SK-MEL-5 (cell line): ENCODE measurements around the gene ATXN2L. TPM values are rescaled to one million over a fixed set of nuclear protein-coding genes. Genes with fewer than 3 reads are reported as not detected.
"Not testable (repeated sequence)": the region's sequence is repeated elsewhere in the genome, so short reads cannot be mapped to it uniquely, and the experiment has no call there.

Experiments
- DNase-seq: peaks from one replicate; pipeline ENCODE4 v3.0.0-alpha.2; 2016; ENCODE audit warnings: low read depth, low spot score
- in situ Hi-C: cut with HindIII; loops from 2 replicates; pipeline ENCODE4 v1.10.0; 2016; ENCODE audit warnings: low sequenced_read_pairs, high pct_unique_total_duplicates, low pct_unique_long_range_greater_than_20kb
- small RNA-seq, 2 experiments: library from RNA; depleted of rRNA; stranded (forward); fragments of <200 nt; gene quantifications; one replicate each; pipeline ENCODE3, GENCODE V24; 2014
- total RNA-seq: library from RNA; depleted of rRNA; stranded (reverse); fragments of >200 nt; shearing (Covaris generic); gene quantifications from 2 replicates; pipeline ENCODE4 v1.2.3, GENCODE V29; 2014; rRNA removed

Gene ATXN2L
- total RNA-seq, 1 experiment from 2014 or later = 30.9 TPM

DNA sequence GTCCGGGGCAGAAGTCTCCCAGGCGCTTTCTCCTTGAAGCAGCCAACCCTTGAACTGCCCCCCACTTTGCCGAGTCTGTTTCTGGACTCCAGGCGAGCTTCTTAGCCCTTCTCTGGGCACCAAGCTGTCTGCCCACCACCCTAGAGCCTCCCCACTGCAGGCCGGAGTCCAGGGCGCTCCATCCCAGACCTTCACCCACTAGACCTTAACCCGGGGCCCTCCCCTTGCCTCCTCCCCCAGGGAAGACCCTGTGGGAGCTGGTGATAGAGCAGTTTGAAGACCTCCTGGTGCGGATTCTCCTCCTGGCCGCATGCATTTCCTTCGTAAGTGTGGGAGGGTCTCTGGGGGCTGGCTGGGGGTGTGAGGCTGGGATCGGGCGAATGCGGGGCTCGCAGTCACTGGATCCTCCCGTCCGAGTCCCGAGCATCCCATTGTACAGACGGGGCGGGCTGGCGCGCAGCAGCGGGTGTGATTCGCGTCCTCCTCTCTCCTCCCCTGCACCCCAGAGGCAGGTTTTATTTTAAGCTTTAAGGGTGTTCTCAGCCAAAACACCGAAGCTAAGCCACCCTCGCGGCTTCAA is 56.6 kb downstream of the ATXN2L start:
- in situ Hi-C loops = no loop called here
- no peak for DNase-seq

DNA sequence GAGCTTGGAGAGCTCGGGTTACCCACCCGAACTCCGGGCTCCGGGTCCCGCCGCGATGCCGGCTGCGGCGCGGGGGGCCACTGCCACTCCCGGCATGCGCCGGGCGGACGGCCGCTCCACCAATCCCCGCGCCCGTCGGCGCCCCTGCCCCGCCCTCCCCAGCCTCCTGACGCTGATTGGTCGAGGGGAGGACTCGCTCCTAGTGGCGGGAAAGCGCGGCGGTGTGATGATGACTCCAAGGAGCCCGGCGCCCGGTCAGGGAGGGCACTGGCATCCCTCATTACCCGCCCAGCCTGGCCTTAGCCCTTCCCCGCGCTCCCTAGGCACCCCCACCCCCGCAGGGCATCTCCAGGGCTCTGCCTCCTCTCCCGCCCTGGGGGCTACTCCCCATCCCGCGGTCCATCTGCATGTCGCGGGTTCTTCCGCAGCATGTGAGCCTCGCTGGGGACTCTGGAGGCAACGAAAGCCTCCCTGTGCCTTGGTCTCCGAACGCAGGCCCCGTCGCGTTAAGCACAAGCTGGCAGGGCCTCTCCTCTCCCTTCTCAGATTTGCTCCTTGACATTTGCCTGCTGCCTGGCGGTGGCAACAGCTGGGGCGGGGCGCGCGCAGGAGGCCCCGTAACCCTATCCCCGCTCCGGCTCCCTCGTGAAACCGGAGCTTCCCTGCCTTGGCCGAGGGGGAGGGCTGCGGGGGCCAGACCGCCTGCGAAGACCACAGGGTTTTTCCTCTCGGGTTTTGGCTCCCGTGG is 57.2 kb downstream of the ATXN2L start:
- in situ Hi-C loops = no loop called here
- DNase-seq = peak; percentile 76

DNA sequence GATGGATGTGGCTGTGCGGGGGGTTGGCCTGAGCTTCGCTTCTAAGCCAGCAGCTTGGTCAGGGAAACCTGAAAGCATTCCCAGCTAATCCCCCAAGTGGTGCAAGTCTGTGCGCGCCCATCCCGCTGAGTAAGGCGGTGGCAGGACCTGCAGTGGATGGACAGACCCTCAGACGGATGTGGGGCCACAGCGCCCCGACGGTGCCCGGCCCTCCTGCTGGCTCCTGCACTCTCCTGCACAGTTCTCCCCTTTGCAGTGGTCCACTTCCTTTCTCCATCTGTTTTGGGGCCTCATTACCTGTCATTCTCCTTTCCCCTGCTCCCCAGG is 57.8 kb downstream of the ATXN2L start:
- in situ Hi-C loops = no loop called here
- DNase-seq = no peak

DNA sequence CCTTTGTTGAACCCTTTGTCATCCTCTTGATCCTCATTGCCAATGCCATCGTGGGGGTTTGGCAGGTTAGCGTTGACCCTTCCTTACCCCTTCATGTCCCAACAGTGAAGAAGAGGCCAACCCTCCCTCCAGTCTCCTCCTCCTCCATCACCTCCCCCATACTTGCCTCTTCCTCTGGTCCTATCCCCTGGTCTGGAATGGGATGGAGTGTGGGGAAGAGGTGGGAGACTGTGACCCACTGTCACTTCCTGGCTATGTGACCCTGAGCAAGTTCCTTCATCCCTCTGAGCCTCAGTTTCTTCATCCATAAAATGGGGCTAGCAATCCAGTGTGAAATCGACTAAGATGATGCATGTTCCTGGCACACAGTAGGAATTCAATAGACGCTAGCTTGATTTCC is 58.2 kb downstream of the ATXN2L start:
- no peak for DNase-seq
- in situ Hi-C loops = no loop called here

- DNase-seq, in situ Hi-C loops: not testable (repeated sequence)
Measured at GRCh38 chr16:28881565-28881964, 58.8 kb downstream of the ATXN2L start.

- no peak for DNase-seq
- in situ Hi-C loops = no loop called here
Measured at GRCh38 chr16:28882551-28883160, 59.9 kb downstream of the ATXN2L start.

- in situ Hi-C loops = no loop called here
- no peak for DNase-seq
Measured at GRCh38 chr16:28883221-28883996, 60.6 kb downstream of the ATXN2L start.

- in situ Hi-C loops = no loop called here
- DNase-seq = no peak
Measured at GRCh38 chr16:28884045-28884444, 61.2 kb downstream of the ATXN2L start.

Small RNA genes within 50 kb of the gene (small RNA-seq; reads per million reads assigned to genes)
- gene RF00416 = 0 to 0.02 reads per million in 2 experiments

Other genes starting within 250 kb of the ATXN2L start
- gene SULT1A2, start 225.9 kb upstream of the ATXN2L start, total RNA-seq = not detected in 2 replicates
- 0.43 and 3.1 TPM in 2 replicates for gene SULT1A1, start 213.0 kb upstream of the ATXN2L start, total RNA-seq
- not detected in 2 replicates for gene NPIPB8, start 184.9 kb upstream of the ATXN2L start, total RNA-seq
- 186 and 197 TPM in 2 replicates for gene EIF3C, start 111.5 kb upstream of the ATXN2L start, total RNA-seq
- gene NPIPB9, start 71.2 kb upstream of the ATXN2L start, total RNA-seq = 0.16 and 1.9 TPM in 2 replicates
- gene TUFM, start 23.3 kb downstream of the ATXN2L start, total RNA-seq = 191 and 198 TPM in 2 replicates
- 10.1 and 10.4 TPM in 2 replicates for gene SH2B1, start 40.8 kb downstream of the ATXN2L start, total RNA-seq
- not detected in 2 replicates for gene ATP2A1, start 55.5 kb downstream of the ATXN2L start, total RNA-seq
- gene RABEP2, start 102.2 kb downstream of the ATXN2L start, total RNA-seq = 10.3 and 11.9 TPM in 2 replicates
- gene CD19, start 109.0 kb downstream of the ATXN2L start, total RNA-seq = not detected in 2 replicates
- 11.5 and 13.7 TPM in 2 replicates for gene NFATC2IP, start 127.9 kb downstream of the ATXN2L start, total RNA-seq
- gene SPNS1, start 151.8 kb downstream of the ATXN2L start, total RNA-seq = 48.1 and 64.2 TPM in 2 replicates
- gene LAT, start 162.1 kb downstream of the ATXN2L start, total RNA-seq = 0.24 and 0.77 TPM in 2 replicates